OCI-LY3 (cell line): ENCODE measurements around the gene MKRN1.
A peak's percentile ranks its signal among the peaks of the same experiment; 100 is the strongest.

Source experiments
- H2AFZ ChIP-seq: fragments of 200-600, 300-600 bp; shearing (Covaris generic); 2 replicates; pipeline ENCODE4 v1.6.0; 2014; ENCODE audit warnings: antibody characterized with exemption, low read depth, low read length
- H3K27ac ChIP-seq: fragments of 200-600, 300-600 bp; sonication (generic); 2 replicates; pipeline ENCODE4 v1.5.1; 2014; ENCODE audit warnings: mild to moderate bottlenecking, low read length, moderate library complexity, mixed read lengths
- H3K27me3 ChIP-seq: fragments of 200-600, 300-600 bp; sonication (generic); 2 replicates; pipeline ENCODE4 v1.6.1; 2014; ENCODE audit warnings: low read depth, low read length, mixed read lengths
- H3K36me3 ChIP-seq: fragments of 200-600, 300-600 bp; sonication (generic); replicated peaks from 2 replicates; pipeline ENCODE3; 2014; ENCODE audit warnings: low read depth, low read length, mixed read lengths
- H3K4me1 ChIP-seq: fragments of 300-600, 200-600 bp; sonication (generic); 2 replicates; pipeline ENCODE4 v1.6.1; 2014; ENCODE audit warnings: low read length, mixed read lengths
- H3K4me2 ChIP-seq: fragments of 200-600, 300-600 bp; sonication (generic); 2 replicates; pipeline ENCODE4 v1.6.1; 2014; ENCODE audit warnings: low read length, mixed read lengths
- H3K4me3 ChIP-seq: fragments of 300-600, 200-600 bp; sonication (generic); 2 replicates; pipeline ENCODE4 v1.5.1; 2014; ENCODE audit warnings: antibody characterized with exemption, mild to moderate bottlenecking, low read length, moderate library complexity
- H3K79me2 ChIP-seq: fragments of 300-600, 200-600 bp; shearing (Covaris generic); 2 replicates; pipeline ENCODE4 v1.6.1; 2014; ENCODE audit warnings: mild to moderate bottlenecking, low read length, mixed read lengths
- H3K9ac ChIP-seq: fragments of 300-600, 200-600 bp; shearing (Covaris generic); 2 replicates; pipeline ENCODE4 v1.6.0; 2014; ENCODE audit warnings: mild to moderate bottlenecking, low read length, moderate library complexity
- H3K9me3 ChIP-seq: fragments of 200-600, 300-600 bp; shearing (Covaris generic); 2 replicates; pipeline ENCODE4 v1.6.1; 2014; ENCODE audit warnings: low read length, mixed read lengths; ENCODE audit not compliant: insufficient read depth
- H4K20me1 ChIP-seq: fragments of 200-600, 300-600 bp; sonication (generic); 2 replicates; pipeline ENCODE4 v1.6.1; 2016; ENCODE audit warnings: low read length, mixed read lengths; ENCODE audit not compliant: insufficient read depth
- EZH2phosphoT487 ChIP-seq: fragments of 200-600 bp; shearing (Covaris generic); IDR thresholded peaks from 2 replicates; pipeline ENCODE4 v1.6.1; 2018; ENCODE audit warnings: antibody characterized with exemption, mixed run types, low read depth
- TF ChIP-seq, protein P1 (sequence below): fragments of 200-600, 300-600 bp; sonication (generic); IDR thresholded peaks from 2 replicates; pipeline ENCODE4 v1.5.1; 2014; ENCODE audit warnings: antibody characterized with exemption, low read length, low read depth

The MKRN1 gene

DNA sequence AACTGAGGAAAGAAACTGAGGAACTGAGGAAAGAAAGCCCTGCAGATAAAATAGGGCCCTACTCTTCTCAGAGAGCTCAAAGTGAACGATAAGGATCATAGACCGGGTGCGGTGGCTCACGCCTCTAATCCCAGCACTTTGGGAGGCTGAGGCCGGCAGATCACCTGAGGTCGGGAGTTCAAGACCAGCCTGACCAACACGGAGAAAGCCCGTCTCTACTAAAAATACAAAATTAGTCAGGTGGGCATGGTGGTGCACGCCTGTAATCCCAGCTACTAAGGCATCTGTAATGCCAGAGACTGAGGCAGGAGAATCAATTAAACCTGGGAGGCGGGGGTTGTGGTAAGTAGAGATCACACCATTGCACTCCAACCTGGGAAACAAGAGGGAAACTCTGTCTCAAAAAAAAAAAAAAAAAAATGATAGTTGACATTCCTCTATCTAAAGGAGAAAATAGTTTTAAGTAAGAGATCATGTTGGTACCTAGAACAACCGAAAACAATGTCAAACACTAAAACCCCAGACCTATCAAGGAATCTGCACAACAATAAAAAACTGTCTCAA is 2.5 kb downstream of the MKRN1 start:
- peaks cover 74% of the 10 kb centered on the region for H3K79me2 ChIP-seq
- peak overlapping the region; percentile 78; the same call in 1 of the 2 replicates for H3K9ac ChIP-seq
- peak overlapping the region; percentile 90 for H3K4me3 ChIP-seq
- no peaks in the 10 kb centered on the region for H3K27me3 ChIP-seq
- 0 out of 2 replicates have a peak overlapping the region, but pooled peaks have one; percentile 74 for H3K27ac ChIP-seq
- H3K9me3 ChIP-seq: no peaks in the 10 kb centered on the region
- H3K4me2 ChIP-seq: peak overlapping the region; percentile 99
- H2AFZ ChIP-seq: no peak overlapping the region
- H3K36me3 ChIP-seq: no peaks in the 10 kb centered on the region
- H3K4me1 ChIP-seq: peaks cover 17% of the 10 kb centered on the region
- peaks cover 57% of the 10 kb centered on the region for H4K20me1 ChIP-seq
- no peak for TF ChIP-seq EZH2phosphoT487
- TF ChIP-seq, protein P1, sequence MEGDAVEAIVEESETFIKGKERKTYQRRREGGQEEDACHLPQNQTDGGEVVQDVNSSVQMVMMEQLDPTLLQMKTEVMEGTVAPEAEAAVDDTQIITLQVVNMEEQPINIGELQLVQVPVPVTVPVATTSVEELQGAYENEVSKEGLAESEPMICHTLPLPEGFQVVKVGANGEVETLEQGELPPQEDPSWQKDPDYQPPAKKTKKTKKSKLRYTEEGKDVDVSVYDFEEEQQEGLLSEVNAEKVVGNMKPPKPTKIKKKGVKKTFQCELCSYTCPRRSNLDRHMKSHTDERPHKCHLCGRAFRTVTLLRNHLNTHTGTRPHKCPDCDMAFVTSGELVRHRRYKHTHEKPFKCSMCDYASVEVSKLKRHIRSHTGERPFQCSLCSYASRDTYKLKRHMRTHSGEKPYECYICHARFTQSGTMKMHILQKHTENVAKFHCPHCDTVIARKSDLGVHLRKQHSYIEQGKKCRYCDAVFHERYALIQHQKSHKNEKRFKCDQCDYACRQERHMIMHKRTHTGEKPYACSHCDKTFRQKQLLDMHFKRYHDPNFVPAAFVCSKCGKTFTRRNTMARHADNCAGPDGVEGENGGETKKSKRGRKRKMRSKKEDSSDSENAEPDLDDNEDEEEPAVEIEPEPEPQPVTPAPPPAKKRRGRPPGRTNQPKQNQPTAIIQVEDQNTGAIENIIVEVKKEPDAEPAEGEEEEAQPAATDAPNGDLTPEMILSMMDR: no peak

DNA sequence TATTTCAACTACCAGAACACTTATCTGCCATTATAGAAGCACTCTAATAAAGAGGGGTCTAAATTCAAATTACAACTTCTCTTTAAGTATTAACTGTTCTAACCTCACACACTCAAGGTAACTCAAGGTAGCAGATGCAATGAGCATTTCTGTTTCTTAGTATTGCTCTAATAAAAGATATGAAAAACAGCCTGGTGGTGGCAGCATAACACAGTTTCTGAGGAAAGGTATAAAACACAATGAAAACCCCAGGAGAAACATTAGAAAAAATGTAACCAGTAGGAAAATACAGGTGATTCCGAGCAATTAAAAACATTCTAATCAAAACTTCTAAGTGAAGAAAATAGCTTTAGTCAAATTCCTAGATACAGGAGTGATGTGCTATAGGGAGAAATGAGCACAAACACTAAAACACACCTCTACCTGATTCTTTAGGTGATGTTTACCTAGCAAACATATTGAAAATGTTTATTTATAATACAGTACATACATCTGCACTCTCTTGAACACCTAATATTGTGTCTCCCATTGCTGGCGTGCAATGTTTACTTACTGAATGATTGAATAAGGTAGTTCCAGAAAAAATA is 3.5 kb downstream of the MKRN1 start:
- Histone ChIP-seq H3K4me2 (no peak overlapping the region), H4K20me1 (peaks cover 65% of the 10 kb centered on the region), H2AFZ (no peak overlapping the region), H3K27ac (no peak overlapping the region), H3K79me2 (peaks cover 82% of the 10 kb centered on the region), H3K4me1 (peaks cover 17% of the 10 kb centered on the region), H3K9ac (no peak overlapping the region), H3K36me3 (no peaks in the 10 kb centered on the region), H3K27me3 (no peaks in the 10 kb centered on the region), H3K9me3 (no peaks in the 10 kb centered on the region), H3K4me3 (no peak overlapping the region)
- TF ChIP-seq EZH2phosphoT487: no peak
- TF ChIP-seq, protein P1: peak; percentile 73

DNA sequence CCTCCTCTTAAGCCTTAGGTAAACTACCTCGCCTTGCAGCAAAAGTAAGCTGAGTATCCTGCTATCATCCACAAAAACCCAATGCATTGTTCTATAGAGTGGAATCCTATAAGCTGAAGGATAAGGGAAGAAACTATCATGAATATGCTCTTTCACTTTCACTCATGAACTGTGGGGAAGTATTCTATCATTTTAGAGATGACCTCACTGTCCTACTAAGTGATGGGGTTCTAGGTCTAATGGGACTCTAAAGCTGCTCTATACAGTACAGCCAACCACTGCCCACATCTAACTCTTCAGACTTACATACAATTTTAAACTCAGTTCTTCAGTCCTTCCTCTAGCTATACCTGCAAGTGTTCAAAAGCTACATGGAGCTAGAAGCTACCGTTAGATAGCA is 16.2 kb downstream of the MKRN1 start:
- H3K36me3 ChIP-seq: peaks cover 30% of the 10 kb centered on the region
- TF ChIP-seq EZH2phosphoT487: no peak
- TF ChIP-seq, protein P1: no peak
- H3K9me3 ChIP-seq: no peaks in the 10 kb centered on the region
- H3K9ac ChIP-seq: no peak overlapping the region
- no peak overlapping the region for H3K27ac ChIP-seq
- no peak overlapping the region for H3K4me2 ChIP-seq
- peaks cover 38% of the 10 kb centered on the region for H4K20me1 ChIP-seq
- peaks cover 3% of the 10 kb centered on the region; the same call in 1 of the 2 replicates for H3K79me2 ChIP-seq
- no peaks in the 10 kb centered on the region for H3K27me3 ChIP-seq
- H3K4me3 ChIP-seq: no peak overlapping the region
- no peak overlapping the region for H2AFZ ChIP-seq
- peaks cover 7% of the 10 kb centered on the region; the same call in 1 of the 2 replicates for H3K4me1 ChIP-seq

DNA sequence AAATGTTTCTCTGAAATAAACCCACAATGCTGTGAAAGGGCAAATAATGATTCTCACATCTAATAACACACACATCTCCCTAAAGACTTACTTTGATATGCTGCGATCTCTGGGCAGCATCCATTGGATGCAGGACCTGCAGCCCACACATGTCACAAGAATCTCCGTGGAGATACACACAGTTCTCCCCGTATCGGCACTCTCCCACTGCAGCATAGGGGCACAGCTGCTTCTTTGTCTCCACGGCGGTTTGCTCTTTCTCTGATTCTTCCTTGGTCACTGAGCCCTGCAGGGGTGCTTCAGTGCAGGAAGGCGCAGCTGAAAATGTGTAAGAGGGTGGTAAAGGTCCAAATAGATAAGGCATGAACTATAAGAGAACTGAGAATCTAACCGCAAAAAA is 20.4 kb downstream of the MKRN1 start:
- H2AFZ ChIP-seq: no peak overlapping the region
- H3K9ac ChIP-seq: no peak overlapping the region
- H4K20me1 ChIP-seq: peaks cover 54% of the 10 kb centered on the region
- H3K79me2 ChIP-seq: no peaks in the 10 kb centered on the region
- H3K4me3 ChIP-seq: no peak overlapping the region
- no peak overlapping the region for H3K27ac ChIP-seq
- peaks cover 19% of the 10 kb centered on the region; the same call in 1 of the 2 replicates for H3K4me1 ChIP-seq
- no peaks in the 10 kb centered on the region for H3K9me3 ChIP-seq
- H3K36me3 ChIP-seq: peaks cover 52% of the 10 kb centered on the region
- TF ChIP-seq EZH2phosphoT487: no peak
- TF ChIP-seq, protein P1: no peak
- H3K27me3 ChIP-seq: no peaks in the 10 kb centered on the region
- no peak overlapping the region for H3K4me2 ChIP-seq
